ENCODE measurements around the gene UST.

- TF ChIP-seq CTCF (IDR thresholded peaks at IDR 0.05 in 2 of 3, conservative IDR thresholded peaks at IDR 0.05 in 1 of 3; ENCODE audit: insufficient read depth in 2 of 3, low read depth in 1 of 3, low read length in 3 of 3) = no peak
- TF ChIP-seq U2AF2 (optimal IDR thresholded peaks at IDR 0.05; ENCODE audit: low read depth, low read length) = no peak
- no peak for TF ChIP-seq ZNF133 (CRISPR knock-in tag; IDR thresholded peaks at IDR 0.05)
- no peak for TF ChIP-seq ZHX1 (conservative IDR thresholded peaks at IDR 0.05; ENCODE audit: low read length)
- no peak for TF ChIP-seq SRSF9 (IDR thresholded peaks at IDR 0.05; ENCODE audit: borderline replicate concordance, low read depth, low read length)
Observed at GRCh38 chr6:149065121-149065520, 318.3 kb downstream of the UST start.
